MCF 10A (cell line): ENCODE measurements around the gene RC3H2. TPM values are rescaled to one million over a fixed set of nuclear protein-coding genes. Genes with fewer than 3 reads are reported as not detected.

Experiments
- BruUV-seq: library from RNA; stranded (reverse); fragments of 400-500 nt; replicated peaks from 2 replicates; lab custom pipeline; 2021; lab: Mats Ljungman, UMichigan
- CTCF ChIA-PET: fragments of 300-600 bp; sonication (Branson Sonifier 250); formaldehyde crosslinking; extraction: SDS; loops from one replicate; lab custom pipeline; 2021; ENCODE audit warnings: antibody characterized with exemption, inconsistent platforms; lab: Yijun Ruan, JAX
- POLR2A ChIA-PET: fragments of 300-600, 350-650 bp; sonication (Branson Sonifier 250); formaldehyde crosslinking; extraction: SDS; loops from one replicate; lab custom pipeline; 2020; ENCODE audit warnings: antibody characterized with exemption, inconsistent platforms; lab: Yijun Ruan, JAX
- DNase-seq: peaks from one replicate; pipeline ENCODE4 v3.0.0-alpha.2; 2018; ENCODE audit not compliant: unreplicated experiment
- H3K27ac Mint-ChIP-seq: one replicate; pipeline ENCODE4 v1.8.0; 2022; ENCODE audit warnings: mild to moderate bottlenecking, low read depth, mixed read lengths; ENCODE audit not compliant: unreplicated experiment
- H3K27me3 Mint-ChIP-seq: one replicate; pipeline ENCODE4 v1.8.0; 2022; ENCODE audit warnings: mixed read lengths; ENCODE audit not compliant: insufficient read depth, unreplicated experiment
- H3K36me3 Mint-ChIP-seq: one replicate; pipeline ENCODE4 v1.8.0; 2022; ENCODE audit warnings: mild to moderate bottlenecking, moderate library complexity, mixed read lengths; ENCODE audit not compliant: insufficient read depth, unreplicated experiment
- H3K4me1 Mint-ChIP-seq: one replicate; pipeline ENCODE4 v1.8.0; 2022; ENCODE audit warnings: mixed read lengths; ENCODE audit not compliant: insufficient read depth, unreplicated experiment
- H3K4me3 Mint-ChIP-seq: one replicate; pipeline ENCODE4 v1.8.0; 2022; ENCODE audit warnings: mild to moderate bottlenecking, moderate library complexity, mixed read lengths; ENCODE audit not compliant: unreplicated experiment
- H3K9me3 Mint-ChIP-seq: one replicate; pipeline ENCODE4 v1.8.0; 2022; ENCODE audit warnings: mixed read lengths; ENCODE audit not compliant: unreplicated experiment
- CTCF ChIP-seq: fragments of 200-600 bp; IDR thresholded peaks from one replicate; pipeline ENCODE4 v1.8.0; 2022; ENCODE audit warnings: antibody characterized with exemption, mild to moderate bottlenecking; ENCODE audit not compliant: unreplicated experiment
- intact Hi-C: fragments of 100-400 bp; cut with micrococcal nuclease; formaldehyde crosslinking; loops from 2 replicates; pipeline ENCODE4 v1.14.1; 2022
- total RNA-seq: library from RNA; stranded (reverse); gene quantifications from 2 replicates; pipeline ENCODE4 v1.2.3, GENCODE V29; 2022

RC3H2 gene
- total RNA-seq, 1 experiment from 2014 or later = 59.1 TPM

GRCh38 chr9:122822056-122822455 is 83.1 kb downstream of the RC3H2 start:
- Mint-ChIP-seq H3K4me3 (no peak overlapping the region), H3K4me1 (peaks cover 7% of the 10 kb centered on the region), H3K27ac (no peak overlapping the region), H3K27me3 (no peaks in the 10 kb centered on the region), H3K36me3 (peaks cover 50% of the 10 kb centered on the region), H3K9me3 (no peaks in the 10 kb centered on the region)
- intact Hi-C loops = no loop called here
- TF ChIP-seq CTCF = no peak
- no peak for DNase-seq
- no TSS peak for BruUV-seq
- ChIA-PET CTCF (interaction anchor here (1.0 to 3.4 kb wide), 3 partner anchors 11 to 360 kb away, joined by 3 to 14 read pairs (median 5); no protein-coding TSS in a partner anchor), POLR2A (no interaction called here)

- CTCF ChIA-PET = interaction anchor here (0.6 to 3.4 kb wide), 5 partner anchors 11 to 699 kb away, joined by 3 to 14 read pairs (median 3); no protein-coding TSS in a partner anchor
- Mint-ChIP-seq H3K27me3 (no peaks in the 10 kb centered on the region), H3K27ac (no peak overlapping the region), H3K36me3 (peaks cover 56% of the 10 kb centered on the region), H3K4me3 (no peak overlapping the region), H3K4me1 (peaks cover under 1% of the 10 kb centered on the region), H3K9me3 (no peaks in the 10 kb centered on the region)
- intact Hi-C loops = no loop called here
- BruUV-seq = no TSS peak
- TF ChIP-seq CTCF = no peak
- no peak for DNase-seq
- POLR2A ChIA-PET = no interaction called here
Measured at GRCh38 chr9:122821278-122821943, 83.7 kb downstream of the RC3H2 start.

GRCh38 chr9:122820490-122820845 is 84.7 kb downstream of the RC3H2 start:
- Mint-ChIP-seq H3K27ac (no peak overlapping the region), H3K9me3 (no peaks in the 10 kb centered on the region), H3K36me3 (peaks cover 53% of the 10 kb centered on the region), H3K4me3 (no peak overlapping the region), H3K4me1 (peaks cover 3% of the 10 kb centered on the region), H3K27me3 (no peaks in the 10 kb centered on the region)
- no peak for TF ChIP-seq CTCF
- DNase-seq = no peak
- POLR2A ChIA-PET = no interaction called here
- BruUV-seq = no TSS peak
- CTCF ChIA-PET = interaction anchor here (0.6 to 1.8 kb wide), 4 partner anchors 10 to 721 kb away, joined by 3 to 12 read pairs (median 4); no protein-coding TSS in a partner anchor
- intact Hi-C loops = no loop called here

- H3K9me3 Mint-ChIP-seq = no peaks in the 10 kb centered on the region
- no peak for TF ChIP-seq CTCF
- intact Hi-C loops = no loop called here
- no peak overlapping the region for H3K4me3 Mint-ChIP-seq
- peaks cover 48% of the 10 kb centered on the region for H3K36me3 Mint-ChIP-seq
- H3K27me3 Mint-ChIP-seq = no peaks in the 10 kb centered on the region
- DNase-seq = no peak
- CTCF ChIA-PET = interaction anchor here (1.0 to 2.0 kb wide), 4 partner anchors 9 to 720 kb away, joined by 4 to 12 read pairs (median 6); no protein-coding TSS in a partner anchor
- H3K27ac Mint-ChIP-seq = no peak overlapping the region
- POLR2A ChIA-PET = interaction anchor here (0.6 to 1.5 kb wide), 2 partner anchors 8 to 890 kb away, joined by 3 to 7 read pairs; partner anchors contain the start of gene PDCL
- H3K4me1 Mint-ChIP-seq = peaks cover 6% of the 10 kb centered on the region
- TSS peak; percentile 6 for BruUV-seq
Measured at GRCh38 chr9:122819791-122820489, 85.2 kb downstream of the RC3H2 start.
